Thymus (tissue), 14 donors: Measurements from ENCODE around the gene KIF2A. TPM values are rescaled to one million over a fixed set of nuclear protein-coding genes. Genes with fewer than 3 reads are reported as not detected.
A peak's percentile ranks its signal among the peaks of the same experiment; 100 is the strongest.

ENCODE experiments used
- DNase-seq, 9 donors: peaks; one replicate each; pipeline ENCODE4 v3.0.0-alpha.2; 2013; ENCODE audit warnings: low spot score in 9 of 9, low read depth in 6 of 9, missing footprints in 1 of 9
- H3K27ac ChIP-seq, 2 donors: one replicate each; pipeline ENCODE4 v1.5.1; 2013; ENCODE audit warnings: control low read depth in 1 of 2, low read depth in 1 of 2, low read length in 1 of 2, mild to moderate bottlenecking in 1 of 2, moderate library complexity in 1 of 2
- H3K27me3 ChIP-seq, 2 donors: one replicate each; pipeline ENCODE4 v1.5.1; 2013; ENCODE audit warnings: low read length in 1 of 2; ENCODE audit not compliant: control insufficient read depth in 2 of 2, insufficient read depth in 1 of 2
- H3K36me3 ChIP-seq, 2 donors: one replicate each; pipeline ENCODE4 v1.5.1; 2013; ENCODE audit warnings: low read length in 1 of 2, mild to moderate bottlenecking in 1 of 2, moderate library complexity in 1 of 2; ENCODE audit not compliant: control insufficient read depth in 2 of 2, insufficient read depth in 2 of 2
- H3K4me1 ChIP-seq, 2 donors: one replicate each; pipeline ENCODE4 v1.5.1; 2013; ENCODE audit warnings: low read length in 2 of 2; ENCODE audit not compliant: control insufficient read depth in 2 of 2, insufficient read depth in 2 of 2
- H3K4me3 ChIP-seq, 2 donors: one replicate each; pipeline ENCODE4 v1.5.1; 2013; ENCODE audit warnings: low read length in 2 of 2, control low read depth in 1 of 2, mild to moderate bottlenecking in 1 of 2
- H3K9me3 ChIP-seq, 2 donors: one replicate each; pipeline ENCODE4 v1.5.1; 2013; ENCODE audit warnings: low read length in 1 of 2, mild to moderate bottlenecking in 1 of 2; ENCODE audit not compliant: control insufficient read depth in 2 of 2, insufficient read depth in 1 of 2
- WGBS: extraction: QIAGEN DNeasy Blood & Tissue Kit; methylation state at CpG from one replicate; pipeline ENCODE4 v1.1.7; 2013; 5-methylcytosine and 5-hydroxymethylcytosine counted together
- long read RNA-seq, 10 donors: transcript quantifications; one replicate each; lab custom pipeline, GENCODE V29; 2026
- polyA plus RNA-seq: library from polyadenylated mRNA; stranded (reverse); fragments of 200-250 nt; gene quantifications from one replicate; pipeline ENCODE4 v1.2.3, GENCODE V29; 2013
- total RNA-seq: library from RNA; stranded (reverse); fragments of 120-200 nt; gene quantifications from one replicate; pipeline ENCODE4 v1.2.4, GENCODE V29; 2013
- donor health status: healthy.

KIF2A gene
- total RNA-seq (70.5 TPM), polyA plus RNA-seq (14.7 TPM)
- long read RNA-seq, donor 1, partial matches to known transcripts: 0 of 1 reads
- long read RNA-seq, donor 1, other reads (novel, unspliced or antisense): 0 of 1 reads
- long read RNA-seq, donor 2: 0 reads
- long read RNA-seq, donor 3, partial matches to known transcripts: 5 of 33 reads
- long read RNA-seq, donor 3, other reads (novel, unspliced or antisense): 23 of 33 reads
- long read RNA-seq, donor 4, transcript KIF2A-202 (20 exons, 2,539 nt): major isoform, 5 of 19 reads
- long read RNA-seq, donor 4, partial matches to known transcripts: 12 of 19 reads
- long read RNA-seq, donor 4, other reads (novel, unspliced or antisense): 0 of 19 reads
- long read RNA-seq, donor 5, transcript KIF2A-202 (20 exons, 2,539 nt): major isoform, 6 of 81 reads
- long read RNA-seq, donor 5, partial matches to known transcripts: 53 of 81 reads
- long read RNA-seq, donor 5, other reads (novel, unspliced or antisense): 18 of 81 reads
- long read RNA-seq, donor 6, transcript KIF2A-202 (20 exons, 2,539 nt): major isoform, 7 of 32 reads
- long read RNA-seq, donor 6, partial matches to known transcripts: 10 of 32 reads
- long read RNA-seq, donor 6, other reads (novel, unspliced or antisense): 11 of 32 reads
- long read RNA-seq, donor 7, transcript KIF2A-204 (5 exons, 783 nt): minor isoform, 5 of 28 reads
- long read RNA-seq, donor 7, transcript KIF2A-202 (20 exons, 2,539 nt): major isoform, 12 of 28 reads
- long read RNA-seq, donor 7, partial matches to known transcripts: 6 of 28 reads
- long read RNA-seq, donor 7, other reads (novel, unspliced or antisense): 5 of 28 reads
- long read RNA-seq, donor 8, partial matches to known transcripts: 5 of 15 reads
- long read RNA-seq, donor 8, other reads (novel, unspliced or antisense): 7 of 15 reads
- long read RNA-seq, donor 9, partial matches to known transcripts: 0 of 9 reads
- long read RNA-seq, donor 9, other reads (novel, unspliced or antisense): 5 of 9 reads
- long read RNA-seq, donor 10, partial matches to known transcripts: 38 of 53 reads
- long read RNA-seq, donor 10, other reads (novel, unspliced or antisense): 9 of 53 reads

DNA sequence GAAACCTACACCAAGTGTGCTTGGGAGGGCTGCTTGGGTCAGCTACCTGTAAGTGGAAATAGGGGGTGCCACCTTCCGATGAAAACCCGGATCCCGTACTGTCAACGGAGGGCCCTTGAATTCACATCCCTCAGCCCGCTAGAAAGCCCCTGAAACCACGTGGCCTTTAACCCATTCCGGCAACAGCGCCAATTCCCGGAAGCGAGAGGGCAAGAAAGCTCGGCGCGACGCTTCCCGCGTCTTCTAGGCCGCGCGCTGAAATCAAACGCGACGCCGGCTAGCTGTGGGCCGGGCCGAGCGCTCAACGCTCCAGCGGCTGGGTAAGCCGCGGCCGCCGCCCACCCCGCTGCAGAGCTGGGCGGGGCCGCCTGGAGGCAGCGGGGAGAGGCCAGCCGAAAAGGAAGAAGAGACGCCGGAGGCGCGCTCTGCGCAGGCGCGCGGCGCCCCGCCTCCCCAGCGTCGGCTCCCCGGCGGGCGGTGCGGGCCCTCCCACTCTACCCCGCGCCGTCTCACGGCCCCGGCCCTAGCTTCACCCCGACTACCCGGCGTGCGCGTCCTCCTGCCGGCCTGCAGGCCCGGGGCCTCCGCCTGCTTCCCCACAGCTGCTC lies at the start of gene KIF2A:
Gene KIF2A (plus strand): TSS at position 492 of the 608 bp plus-strand sequence. CDS start 267 bp downstream, outside the sequence.
- Histone ChIP-seq H3K4me3 (peak within 1 kb of the TSS; percentile 78 to 94), H3K27me3 (no peaks in the 10 kb centered on the region), H3K9me3 (no peaks in the 10 kb centered on the region), H3K36me3 (peaks cover 0 to 16% of the 10 kb centered on the region in 2 donors), H3K4me1 (peaks cover 11 to 16% of the 10 kb centered on the region in 2 donors), H3K27ac (peak within 1 kb of the TSS; percentile 85 to 96)
- WGBS: under 1% methylated on average over 66 of the region's 66 CpGs
- peak; percentile 72 to 96 (median 91) for DNase-seq

GRCh38 chr5:62257020-62257367 lies 49.0 kb upstream of the KIF2A start:
- Histone ChIP-seq H3K36me3 (no peaks in the 10 kb centered on the region), H3K4me3 (no peak overlapping the region), H3K27ac (peak overlapping the region; percentile 80 to 93), H3K4me1 (peaks cover 0 to 14% of the 10 kb centered on the region in 2 donors), H3K9me3 (no peaks in the 10 kb centered on the region), H3K27me3 (no peaks in the 10 kb centered on the region)
- DNase-seq: no peak

DNA sequence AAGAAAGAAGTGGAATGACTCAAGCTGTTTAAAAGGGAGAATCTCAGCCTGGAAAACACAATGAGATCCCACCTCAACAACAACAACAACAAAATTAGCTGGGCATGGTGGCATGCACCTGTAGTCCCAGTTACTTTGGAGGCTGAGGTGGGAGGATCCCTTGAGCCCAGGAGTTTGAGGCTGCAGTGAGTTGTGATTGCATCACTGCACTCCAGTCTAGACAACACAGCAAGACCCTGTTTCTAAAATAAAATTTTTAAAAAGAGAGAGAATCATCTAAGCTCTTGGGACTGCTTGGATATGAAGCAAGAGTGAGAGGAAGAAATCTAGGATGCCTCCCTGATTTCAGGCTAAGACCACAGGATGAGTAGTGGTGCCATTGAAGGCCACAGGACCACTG lies 47.4 kb upstream of the KIF2A start:
- Histone ChIP-seq H3K9me3 (no peaks in the 10 kb centered on the region), H3K4me3 (no peak overlapping the region), H3K4me1 (peaks cover 0 to 14% of the 10 kb centered on the region in 2 donors), H3K36me3 (no peaks in the 10 kb centered on the region), H3K27ac (no peak overlapping the region), H3K27me3 (no peaks in the 10 kb centered on the region)
- no peak for DNase-seq

- H3K27ac ChIP-seq: no peak overlapping the region
- DNase-seq: no peak
- H3K4me3 ChIP-seq: no peak overlapping the region
- H3K27me3 ChIP-seq: no peaks in the 10 kb centered on the region
- WGBS: 95% methylated on average over 2 of the region's 2 CpGs
- H3K9me3 ChIP-seq: no peaks in the 10 kb centered on the region
- peaks cover 0 to 14% of the 10 kb centered on the region in 2 donors for H3K4me1 ChIP-seq
- no peaks in the 10 kb centered on the region for H3K36me3 ChIP-seq
Measured at GRCh38 chr5:62259699-62260250, 46.2 kb upstream of the KIF2A start.

- 64% methylated on average over 5 of the region's 5 CpGs for WGBS
- Histone ChIP-seq H3K27me3 (no peaks in the 10 kb centered on the region), H3K36me3 (no peaks in the 10 kb centered on the region), H3K4me1 (peaks cover 0 to 14% of the 10 kb centered on the region in 2 donors), H3K4me3 (no peak overlapping the region), H3K27ac (no peak overlapping the region), H3K9me3 (no peaks in the 10 kb centered on the region)
- peak in 1 of 9 donors; percentile 28 for DNase-seq
Measured at GRCh38 chr5:62260513-62260912, 45.5 kb upstream of the KIF2A start.

DNA sequence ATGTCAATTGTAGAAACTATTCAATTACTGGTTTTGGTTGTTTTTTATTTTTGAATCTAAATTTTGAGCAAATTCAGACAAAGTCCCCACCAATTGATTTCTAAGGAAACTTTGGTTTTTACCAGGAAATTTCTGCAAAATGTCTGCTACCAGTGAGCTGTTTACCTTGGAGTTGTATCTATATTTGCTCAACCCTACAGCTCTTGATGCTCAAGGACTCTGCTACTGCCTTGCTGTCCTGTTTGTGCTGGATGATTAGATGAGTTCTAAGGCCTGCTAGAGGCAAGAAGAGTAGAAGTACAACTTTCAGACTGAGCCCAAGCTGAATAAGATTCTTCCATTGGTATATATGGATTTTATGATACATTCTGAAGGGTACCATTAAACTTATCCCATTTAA lies 42.6 kb upstream of the KIF2A start:
- H3K4me3 ChIP-seq: no peak overlapping the region
- no peak for DNase-seq

GRCh38 chr5:62265648-62266112 lies 40.3 kb upstream of the KIF2A start:
- no peaks in the 10 kb centered on the region for H3K9me3 ChIP-seq
- no peaks in the 10 kb centered on the region for H3K36me3 ChIP-seq
- no peak for DNase-seq
- no peaks in the 10 kb centered on the region for H3K27me3 ChIP-seq
- H3K27ac ChIP-seq: no peak overlapping the region
- H3K4me1 ChIP-seq: peaks cover 0 to 3% of the 10 kb centered on the region in 2 donors
- H3K4me3 ChIP-seq: no peak overlapping the region

More for the DNA sequence above, 42.6 kb upstream of the KIF2A start:
- Histone ChIP-seq H3K36me3 (no peaks in the 10 kb centered on the region), H3K27ac (no peak overlapping the region), H3K9me3 (no peaks in the 10 kb centered on the region), H3K4me1 (peaks cover 0 to 6% of the 10 kb centered on the region in 2 donors), H3K27me3 (no peaks in the 10 kb centered on the region)

- no peak for DNase-seq
- 97% methylated on average over 4 of the region's 4 CpGs for WGBS
Measured at GRCh38 chr5:62266573-62266972, 39.4 kb upstream of the KIF2A start.

More at GRCh38 chr5:62266573-62266972, 39.4 kb upstream of the KIF2A start:
- Histone ChIP-seq H3K36me3 (no peaks in the 10 kb centered on the region), H3K9me3 (no peaks in the 10 kb centered on the region), H3K27ac (no peak overlapping the region), H3K4me3 (no peak overlapping the region), H3K27me3 (no peaks in the 10 kb centered on the region), H3K4me1 (no peaks in the 10 kb centered on the region)
